Measurements from ENCODE around the gene YBEY. TPM values are rescaled to one million over a fixed set of nuclear protein-coding genes. Genes with fewer than 3 reads are reported as not detected.

The YBEY gene
- polyA plus RNA-seq, 1 donor from 2014 or later: 88.4 TPM

DNA sequence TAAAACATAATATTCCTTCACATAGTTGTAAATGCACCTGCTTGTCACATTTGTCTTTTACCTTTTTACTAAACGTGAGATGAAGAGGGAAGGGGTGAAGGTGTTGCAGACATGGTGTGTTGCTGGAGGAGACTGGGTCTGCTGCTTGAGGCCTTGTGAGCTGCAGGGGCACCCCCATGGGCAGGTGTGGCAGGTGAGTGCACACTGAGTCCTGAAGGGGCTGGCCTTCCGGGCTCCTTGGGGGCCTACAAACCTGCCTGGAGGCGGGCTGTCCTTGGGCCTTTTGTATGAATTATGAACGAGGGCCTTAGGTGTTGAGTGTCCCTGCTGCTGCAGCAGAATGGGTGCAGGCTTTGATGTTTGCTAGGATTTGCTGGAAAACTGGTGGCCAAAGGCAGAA, 41.6 kb downstream of the YBEY start:
- Histone ChIP-seq H3K9me3 (ENCODE audit: low read length) (no peaks in the 10 kb centered on the region), H3K4me2 (ENCODE audit: low read length) (no peak overlapping the region), H3K27me3 (ENCODE audit: insufficient read depth, low read depth, low read length) (no peaks in the 10 kb centered on the region), H3F3A (ENCODE audit: insufficient read depth, low read length, poor library complexity, severe bottlenecking) (no peaks in the 10 kb centered on the region), H3K4me3 (ENCODE audit: low read length) (no peak overlapping the region), H4K20me1 (ENCODE audit: insufficient read depth) (no peaks in the 10 kb centered on the region), H3K36me3 (ENCODE audit: insufficient read depth, low read length) (no peaks in the 10 kb centered on the region), H3K27ac (ENCODE audit: low read length) (no peak overlapping the region), H2AFZ (ENCODE audit: low read depth, low read length) (no peak overlapping the region), H3K79me2 (replicated peaks; ENCODE audit: insufficient read depth, low read length) (peaks cover 37% of the 10 kb centered on the region), H3K9ac (ENCODE audit: low read length) (no peak overlapping the region), H3K9me2 (ENCODE audit: insufficient read depth, low read length) (no peaks in the 10 kb centered on the region)
- TF ChIP-seq, protein P1, sequence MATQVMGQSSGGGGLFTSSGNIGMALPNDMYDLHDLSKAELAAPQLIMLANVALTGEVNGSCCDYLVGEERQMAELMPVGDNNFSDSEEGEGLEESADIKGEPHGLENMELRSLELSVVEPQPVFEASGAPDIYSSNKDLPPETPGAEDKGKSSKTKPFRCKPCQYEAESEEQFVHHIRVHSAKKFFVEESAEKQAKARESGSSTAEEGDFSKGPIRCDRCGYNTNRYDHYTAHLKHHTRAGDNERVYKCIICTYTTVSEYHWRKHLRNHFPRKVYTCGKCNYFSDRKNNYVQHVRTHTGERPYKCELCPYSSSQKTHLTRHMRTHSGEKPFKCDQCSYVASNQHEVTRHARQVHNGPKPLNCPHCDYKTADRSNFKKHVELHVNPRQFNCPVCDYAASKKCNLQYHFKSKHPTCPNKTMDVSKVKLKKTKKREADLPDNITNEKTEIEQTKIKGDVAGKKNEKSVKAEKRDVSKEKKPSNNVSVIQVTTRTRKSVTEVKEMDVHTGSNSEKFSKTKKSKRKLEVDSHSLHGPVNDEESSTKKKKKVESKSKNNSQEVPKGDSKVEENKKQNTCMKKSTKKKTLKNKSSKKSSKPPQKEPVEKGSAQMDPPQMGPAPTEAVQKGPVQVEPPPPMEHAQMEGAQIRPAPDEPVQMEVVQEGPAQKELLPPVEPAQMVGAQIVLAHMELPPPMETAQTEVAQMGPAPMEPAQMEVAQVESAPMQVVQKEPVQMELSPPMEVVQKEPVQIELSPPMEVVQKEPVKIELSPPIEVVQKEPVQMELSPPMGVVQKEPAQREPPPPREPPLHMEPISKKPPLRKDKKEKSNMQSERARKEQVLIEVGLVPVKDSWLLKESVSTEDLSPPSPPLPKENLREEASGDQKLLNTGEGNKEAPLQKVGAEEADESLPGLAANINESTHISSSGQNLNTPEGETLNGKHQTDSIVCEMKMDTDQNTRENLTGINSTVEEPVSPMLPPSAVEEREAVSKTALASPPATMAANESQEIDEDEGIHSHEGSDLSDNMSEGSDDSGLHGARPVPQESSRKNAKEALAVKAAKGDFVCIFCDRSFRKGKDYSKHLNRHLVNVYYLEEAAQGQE (IDR thresholded peaks at IDR 0.05; ENCODE audit: borderline replicate concordance): no peak
- TF ChIP-seq EZH2 (IDR thresholded peaks at IDR 0.05; ENCODE audit: borderline replicate concordance, insufficient read depth, low read length, poor library complexity, severe bottlenecking) (no peak), POLR2AphosphoS5 (IDR thresholded peaks at IDR 0.05) (no peak), TAF1 (IDR thresholded peaks at IDR 0.05; ENCODE audit: low read depth) (no peak), EP300 (conservative IDR thresholded peaks at IDR 0.05; ENCODE audit: poor library complexity, severe bottlenecking) (no peak), SMC3 (conservative IDR thresholded peaks at IDR 0.05; ENCODE audit: poor library complexity) (no peak), MXI1 (conservative IDR thresholded peaks at IDR 0.05; ENCODE audit: poor library complexity, severe bottlenecking) (no peak), RAD21 (conservative IDR thresholded peaks at IDR 0.05) (no peak)
- TF ChIP-seq, protein P2, sequence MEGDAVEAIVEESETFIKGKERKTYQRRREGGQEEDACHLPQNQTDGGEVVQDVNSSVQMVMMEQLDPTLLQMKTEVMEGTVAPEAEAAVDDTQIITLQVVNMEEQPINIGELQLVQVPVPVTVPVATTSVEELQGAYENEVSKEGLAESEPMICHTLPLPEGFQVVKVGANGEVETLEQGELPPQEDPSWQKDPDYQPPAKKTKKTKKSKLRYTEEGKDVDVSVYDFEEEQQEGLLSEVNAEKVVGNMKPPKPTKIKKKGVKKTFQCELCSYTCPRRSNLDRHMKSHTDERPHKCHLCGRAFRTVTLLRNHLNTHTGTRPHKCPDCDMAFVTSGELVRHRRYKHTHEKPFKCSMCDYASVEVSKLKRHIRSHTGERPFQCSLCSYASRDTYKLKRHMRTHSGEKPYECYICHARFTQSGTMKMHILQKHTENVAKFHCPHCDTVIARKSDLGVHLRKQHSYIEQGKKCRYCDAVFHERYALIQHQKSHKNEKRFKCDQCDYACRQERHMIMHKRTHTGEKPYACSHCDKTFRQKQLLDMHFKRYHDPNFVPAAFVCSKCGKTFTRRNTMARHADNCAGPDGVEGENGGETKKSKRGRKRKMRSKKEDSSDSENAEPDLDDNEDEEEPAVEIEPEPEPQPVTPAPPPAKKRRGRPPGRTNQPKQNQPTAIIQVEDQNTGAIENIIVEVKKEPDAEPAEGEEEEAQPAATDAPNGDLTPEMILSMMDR (IDR thresholded peaks at IDR 0.05; ENCODE audit: poor library complexity, severe bottlenecking): no peak

DNA sequence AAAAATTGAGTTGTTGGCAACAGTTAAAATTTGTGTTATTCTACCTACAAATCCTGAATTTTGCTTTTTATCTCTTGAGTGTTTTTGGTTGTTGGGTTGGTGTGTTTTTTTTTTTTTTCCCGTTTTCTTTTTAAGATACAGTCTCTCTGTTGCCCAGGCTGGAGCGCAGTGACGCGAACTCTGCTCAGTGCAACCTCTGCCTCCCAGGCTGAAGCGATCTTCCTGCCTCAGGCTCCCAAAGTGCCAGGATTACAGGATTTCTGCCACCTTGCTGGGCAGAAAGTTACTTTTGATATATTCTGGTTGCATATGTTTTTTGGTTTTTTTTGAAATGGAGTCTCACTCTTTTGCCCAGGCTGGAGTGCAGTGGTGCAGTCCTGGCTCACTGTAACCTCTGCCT, 42.0 kb downstream of the YBEY start:
- H3F3A ChIP-seq (ENCODE audit: insufficient read depth, low read length, poor library complexity, severe bottlenecking): no peaks in the 10 kb centered on the region
- TF ChIP-seq EP300 (conservative IDR thresholded peaks at IDR 0.05; ENCODE audit: poor library complexity, severe bottlenecking) (no peak), MXI1 (conservative IDR thresholded peaks at IDR 0.05; ENCODE audit: poor library complexity, severe bottlenecking) (no peak), SMC3 (conservative IDR thresholded peaks at IDR 0.05; ENCODE audit: poor library complexity) (no peak), RAD21 (conservative IDR thresholded peaks at IDR 0.05) (no peak), TAF1 (IDR thresholded peaks at IDR 0.05; ENCODE audit: low read depth) (no peak), POLR2AphosphoS5 (IDR thresholded peaks at IDR 0.05) (no peak), EZH2 (IDR thresholded peaks at IDR 0.05; ENCODE audit: borderline replicate concordance, insufficient read depth, low read length, poor library complexity, severe bottlenecking) (no peak)
- TF ChIP-seq, protein P1 (IDR thresholded peaks at IDR 0.05; ENCODE audit: borderline replicate concordance): no peak
- TF ChIP-seq, protein P2 (IDR thresholded peaks at IDR 0.05; ENCODE audit: poor library complexity, severe bottlenecking): no peak
- no peaks in the 10 kb centered on the region for H3K9me3 ChIP-seq (ENCODE audit: low read length)
- H3K9me2 ChIP-seq (ENCODE audit: insufficient read depth, low read length): no peaks in the 10 kb centered on the region
- H3K4me2 ChIP-seq (ENCODE audit: low read length): no peak overlapping the region
- H3K4me3 ChIP-seq (ENCODE audit: low read length): no peak overlapping the region
- peaks cover 33% of the 10 kb centered on the region for H3K79me2 ChIP-seq (replicated peaks; ENCODE audit: insufficient read depth, low read length)
- H3K27ac ChIP-seq (ENCODE audit: low read length): no peak overlapping the region
- H3K27me3 ChIP-seq (ENCODE audit: insufficient read depth, low read depth, low read length): no peaks in the 10 kb centered on the region
- no peak overlapping the region for H2AFZ ChIP-seq (ENCODE audit: low read depth, low read length)
- no peaks in the 10 kb centered on the region for H3K36me3 ChIP-seq (ENCODE audit: insufficient read depth, low read length)
- H3K9ac ChIP-seq (ENCODE audit: low read length): no peak overlapping the region
- H4K20me1 ChIP-seq (ENCODE audit: insufficient read depth): no peaks in the 10 kb centered on the region

All from neural cell (in vitro differentiated cells).